T1000 (cell line): ENCODE results near the gene MRI1.

Experiments used
- DNase-seq: peaks from one replicate; lab custom pipeline; 2025; ENCODE audit warnings: mixed read lengths; lab: John Stamatoyannopoulos, UW

Gene MRI1

DNA sequence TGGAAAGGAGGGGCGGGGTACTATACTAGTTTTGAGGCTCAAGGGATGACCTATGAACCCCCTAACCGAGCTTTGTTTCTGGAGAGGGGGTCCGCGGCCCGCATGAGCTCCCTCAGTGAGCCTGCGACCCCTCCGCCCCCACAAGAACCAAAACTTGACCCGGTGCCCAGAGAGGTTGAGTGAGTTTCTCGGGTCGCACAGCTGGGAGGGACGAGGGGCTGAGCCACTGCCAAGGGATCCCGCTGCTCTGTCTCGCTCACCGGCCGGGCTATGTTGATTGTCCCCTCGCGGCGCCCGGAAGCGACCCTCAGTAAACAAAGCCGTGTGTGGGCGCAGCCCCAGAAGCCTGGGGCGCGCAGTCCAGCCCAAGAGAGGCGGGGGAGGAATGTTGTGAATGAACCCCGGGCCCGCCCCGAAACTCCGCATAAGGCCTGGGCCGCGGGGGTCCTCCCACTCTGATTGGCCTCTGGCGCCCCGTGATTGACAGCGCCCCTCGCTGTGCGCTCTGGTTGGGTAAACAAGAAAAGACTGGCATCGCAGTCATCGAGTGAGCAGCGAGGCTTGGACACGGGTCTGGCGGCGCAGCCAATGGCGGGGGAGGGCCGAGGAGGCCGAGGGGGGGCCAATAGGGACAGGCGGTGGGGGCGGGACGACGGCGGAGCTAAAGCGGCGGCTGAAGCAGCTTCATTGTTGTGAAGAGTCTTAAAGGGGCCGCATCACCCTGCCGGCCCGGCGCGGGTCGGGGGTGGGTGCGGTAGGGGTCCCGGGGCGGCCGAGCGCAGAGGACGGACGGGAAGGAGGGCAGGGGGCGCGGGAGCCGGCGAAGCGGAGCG is 30.7 kb downstream of the MRI1 start, which contains the start of gene ZSWIM4:
Gene ZSWIM4, plus strand, starts transcription at position 687 of the 833 bp plus-strand sequence. CDS start 206 bp downstream, outside the sequence.
- peak; percentile 95 for DNase-seq

GRCh38 chr19:13795595-13796300 is 31.4 kb downstream of the MRI1 start:
- DNase-seq: no peak

- DNase-seq: peak; percentile 77
Observed at GRCh38 chr19:13796301-13797057, 32.2 kb downstream of the MRI1 start.

- no peak for DNase-seq
Observed at GRCh38 chr19:13797058-13797440, 32.7 kb downstream of the MRI1 start.

DNA sequence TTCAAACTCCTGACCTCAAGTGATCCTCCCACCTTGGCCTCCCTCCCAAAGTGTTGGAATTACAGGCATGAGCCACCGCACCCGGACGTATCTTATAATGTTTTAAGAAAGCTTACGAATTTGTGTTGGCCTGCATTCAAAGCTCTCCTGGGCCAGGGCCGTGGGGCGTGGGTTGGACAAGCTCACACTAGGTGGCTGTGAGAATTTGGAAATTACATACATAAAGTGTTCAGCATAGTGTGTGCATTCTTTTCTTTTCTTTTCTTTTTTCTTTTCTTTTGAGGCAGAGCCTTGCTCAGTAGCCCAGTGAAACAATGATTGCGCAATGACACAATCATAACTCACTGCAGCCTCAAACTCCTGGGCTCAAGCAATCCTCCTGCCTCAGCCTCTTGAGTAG is 33.5 kb downstream of the MRI1 start:
- peak; percentile 18 for DNase-seq

DNA sequence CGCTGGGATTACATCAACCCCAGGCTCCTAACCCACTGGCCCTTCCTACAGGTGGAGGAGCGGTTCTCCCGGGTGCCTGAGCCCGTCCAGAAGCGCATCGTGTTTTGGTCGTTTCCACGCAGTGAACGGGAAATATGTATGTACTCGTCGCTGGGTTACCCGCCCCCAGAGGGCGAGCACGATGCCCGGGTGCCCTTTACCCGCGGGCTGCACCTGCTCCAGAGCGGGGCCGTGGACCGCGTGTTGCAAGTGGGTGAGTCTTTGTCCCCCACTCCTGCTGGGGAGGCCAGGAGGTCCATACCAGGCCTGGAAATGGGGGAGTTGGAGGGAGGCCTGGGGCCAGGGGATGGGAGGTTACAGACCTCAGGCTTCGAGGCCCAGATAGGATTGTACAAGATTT is 35.3 kb downstream of the MRI1 start:
- DNase-seq: no peak

DNA sequence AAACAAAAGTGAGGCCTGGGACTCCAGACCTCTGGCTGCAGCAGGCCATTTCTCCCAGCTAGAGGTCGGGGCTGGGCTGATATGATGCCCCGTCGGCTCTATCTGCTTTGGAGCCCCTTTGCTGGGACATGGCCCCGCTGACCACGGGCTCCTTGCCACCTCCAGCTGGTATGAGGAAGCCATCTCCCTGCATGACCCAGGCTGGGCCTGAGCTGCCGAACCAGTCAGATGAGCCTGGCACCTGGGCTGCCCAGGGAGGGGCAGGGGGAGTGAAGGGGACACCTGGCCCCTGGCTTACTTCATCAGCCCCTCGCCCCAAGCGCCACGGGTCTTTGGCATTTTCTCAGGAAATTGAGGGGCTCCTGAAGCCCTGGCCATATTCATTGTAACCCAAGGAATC is 38.7 kb downstream of the MRI1 start:
- no peak for DNase-seq

DNA sequence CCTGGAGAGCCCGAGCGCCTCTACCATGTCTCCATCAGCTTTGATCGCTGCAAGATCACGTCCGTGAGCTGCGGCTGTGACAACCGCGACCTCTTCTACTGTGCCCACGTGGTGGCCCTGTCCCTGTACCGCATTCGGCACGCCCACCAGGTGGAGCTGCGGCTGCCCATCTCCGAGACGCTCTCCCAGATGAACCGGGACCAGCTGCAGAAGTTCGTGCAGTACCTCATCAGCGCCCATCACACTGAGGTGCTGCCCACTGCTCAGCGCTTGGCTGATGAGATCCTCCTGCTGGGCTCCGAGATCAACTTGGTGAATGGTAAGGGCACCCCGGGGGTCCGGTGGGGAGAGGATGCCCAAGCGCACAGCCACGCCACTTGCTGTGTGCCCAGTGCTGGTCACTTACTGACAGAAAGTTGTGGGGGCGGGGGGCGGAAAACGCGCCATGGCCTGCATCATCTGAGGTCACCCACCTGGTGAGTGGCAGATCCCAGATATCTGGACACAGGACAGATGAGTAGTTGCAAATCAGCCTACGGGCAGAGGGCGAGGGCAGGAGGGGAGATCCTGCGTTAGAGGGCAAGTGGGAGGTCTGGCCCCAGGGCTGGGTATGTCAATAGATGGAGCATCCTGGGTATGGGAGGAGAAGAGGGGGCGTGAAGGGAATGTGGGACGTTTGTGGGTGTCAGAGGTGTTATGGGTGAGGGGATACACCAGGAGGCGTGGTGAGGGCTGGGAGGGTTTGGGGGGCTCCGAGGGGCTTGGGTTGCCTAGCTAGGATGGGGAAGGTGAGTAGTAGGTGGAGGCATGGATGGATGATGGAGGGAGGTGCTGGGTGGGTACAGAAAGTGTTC is 40.7 kb downstream of the MRI1 start:
- no peak for DNase-seq

- DNase-seq: no peak
Observed at GRCh38 chr19:13806728-13807127, 42.4 kb downstream of the MRI1 start.

GRCh38 chr19:13807421-13808021 is 43.2 kb downstream of the MRI1 start:
- no peak for DNase-seq

DNA sequence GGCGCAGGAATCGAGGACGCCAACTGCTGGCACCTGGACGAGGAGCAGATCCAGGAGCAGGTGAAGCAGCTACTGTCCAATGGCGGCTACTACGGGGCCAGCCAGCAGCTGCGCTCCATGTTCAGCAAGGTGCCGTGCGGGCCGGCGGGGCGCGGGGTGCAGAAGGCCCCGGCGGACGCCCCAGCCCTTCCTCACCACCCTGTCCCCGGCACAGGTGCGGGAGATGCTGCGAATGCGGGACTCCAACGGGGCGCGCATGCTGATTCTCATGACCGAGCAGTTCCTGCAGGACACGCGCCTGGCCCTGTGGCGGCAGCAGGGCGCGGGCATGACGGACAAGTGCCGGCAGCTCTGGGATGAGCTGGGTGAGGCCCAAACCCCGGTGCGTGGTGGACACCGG is 44.5 kb downstream of the MRI1 start:
- DNase-seq: no peak

DNA sequence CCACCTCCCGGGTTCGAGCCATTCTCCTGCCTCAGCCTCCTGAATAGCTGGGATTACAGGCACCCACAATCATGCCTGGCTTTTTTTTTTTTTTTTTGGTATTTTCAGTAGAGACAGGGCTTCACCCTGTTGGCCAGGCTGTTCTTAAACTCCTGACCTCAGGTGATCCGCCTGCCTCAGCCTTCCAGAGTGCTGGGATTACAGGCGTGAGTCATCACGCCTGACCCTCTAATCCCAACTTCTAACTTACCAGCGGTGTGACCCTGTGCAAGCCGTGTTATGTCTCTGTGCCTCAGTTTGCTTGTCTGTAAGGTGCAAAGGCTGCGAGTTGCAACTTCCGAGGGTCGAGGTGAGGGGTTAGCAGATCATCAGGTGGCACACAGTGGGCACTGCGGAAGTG is 48.2 kb downstream of the MRI1 start:
- DNase-seq: no peak

DNA sequence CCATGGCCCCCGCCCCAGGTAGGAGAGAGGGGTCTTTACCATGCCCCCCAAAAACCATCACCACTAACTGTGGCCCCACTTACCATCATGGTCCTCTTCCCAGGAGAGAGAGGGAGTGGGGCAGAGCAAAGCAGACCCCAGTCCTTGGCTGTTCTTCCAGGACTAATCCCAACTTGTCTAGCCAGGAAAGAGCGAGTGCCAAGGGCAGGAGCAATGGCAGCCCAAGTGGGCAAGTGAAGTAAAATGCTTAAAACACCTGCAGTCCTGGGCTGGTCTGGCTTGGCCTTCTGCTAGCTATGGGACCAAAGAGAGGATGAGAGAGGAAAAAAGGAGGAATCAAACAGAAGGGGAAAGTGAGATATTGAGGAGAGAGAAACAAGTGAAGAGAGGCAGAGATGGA is 48.8 kb downstream of the MRI1 start:
- DNase-seq: no peak

GRCh38 chr19:13814550-13814949 is 50.2 kb downstream of the MRI1 start:
- DNase-seq: no peak

GRCh38 chr19:13817018-13817614 is 52.8 kb downstream of the MRI1 start:
- DNase-seq: no peak

GRCh38 chr19:13817615-13818371 is 53.5 kb downstream of the MRI1 start:
- no peak for DNase-seq

DNA sequence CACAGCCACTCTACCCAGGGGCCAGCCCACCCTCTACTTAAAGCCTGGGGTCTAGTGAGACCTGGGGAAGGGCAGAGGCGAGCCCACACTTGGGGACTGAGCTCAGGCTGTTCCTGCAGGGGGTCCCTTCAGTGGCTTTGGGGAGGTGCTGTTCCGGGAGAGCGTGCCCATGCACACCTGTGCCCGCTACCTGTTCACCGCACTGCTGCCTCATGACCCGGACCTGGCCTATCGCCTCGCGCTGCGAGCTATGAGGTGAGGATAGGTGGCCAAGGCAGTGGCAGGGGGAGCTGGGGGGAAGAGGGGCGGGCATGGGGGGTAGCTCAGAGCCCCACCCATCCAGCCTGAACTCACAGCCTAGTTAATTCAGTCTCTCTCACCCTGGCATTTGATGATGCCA is 54.9 kb downstream of the MRI1 start:
- DNase-seq: no peak

GRCh38 chr19:13821292-13821691 is 57.0 kb downstream of the MRI1 start:
- no peak for DNase-seq

- no peak for DNase-seq
Observed at GRCh38 chr19:13823256-13823655, 58.9 kb downstream of the MRI1 start.
